HS-27A (cell line): Measurements from ENCODE around the gene NKX2-4.

Source experiments
- DNase-seq: peaks from one replicate; pipeline ENCODE4 v3.0.0-alpha.2; 2012; ENCODE audit warnings: low read depth, missing footprints

NKX2-4 gene

GRCh38 chr20:21360705-21361104 is 36.6 kb downstream of the NKX2-4 start:
- DNase-seq, result no peak

- no peak for DNase-seq
Measured at GRCh38 chr20:21358737-21359136, 38.6 kb downstream of the NKX2-4 start.

DNA sequence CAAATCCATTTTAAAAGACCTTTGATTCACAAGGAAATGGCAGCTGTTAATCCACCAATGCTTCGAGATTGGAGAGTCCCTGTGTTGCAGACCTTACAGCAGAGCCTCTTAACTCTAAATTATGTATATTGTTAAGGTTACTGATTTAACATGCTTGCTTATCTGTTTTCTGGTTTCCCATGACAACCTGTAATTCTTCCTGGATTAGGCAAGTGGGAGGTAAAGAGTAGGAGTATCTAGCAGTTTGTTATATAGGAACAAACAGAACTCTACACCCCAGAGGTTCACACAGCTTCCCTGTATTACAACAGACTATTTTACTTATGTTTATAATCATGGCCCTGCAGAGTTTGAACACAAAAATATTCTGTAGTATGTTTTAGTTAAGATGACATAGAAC is 39.5 kb downstream of the NKX2-4 start:
- no peak for DNase-seq

DNA sequence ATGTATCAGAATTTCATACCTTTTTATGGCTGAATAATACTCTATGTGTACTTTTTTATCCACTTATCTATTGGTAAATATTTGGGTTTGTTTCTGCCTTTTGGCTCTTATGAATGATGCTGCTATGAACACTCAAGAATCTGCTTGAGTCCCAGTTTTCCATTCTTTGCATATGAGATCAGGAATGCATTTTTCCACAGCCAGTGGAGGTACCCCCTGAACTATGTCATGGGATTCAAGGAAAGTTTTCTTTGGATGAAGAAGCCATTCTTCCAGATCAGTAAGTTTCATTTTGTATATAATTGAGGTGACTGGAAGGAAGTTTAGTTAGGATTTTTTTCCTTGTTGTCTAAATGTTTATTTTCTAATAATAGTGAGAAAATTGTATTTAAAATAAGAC is 40.9 kb downstream of the NKX2-4 start:
- DNase-seq, result no peak

DNA sequence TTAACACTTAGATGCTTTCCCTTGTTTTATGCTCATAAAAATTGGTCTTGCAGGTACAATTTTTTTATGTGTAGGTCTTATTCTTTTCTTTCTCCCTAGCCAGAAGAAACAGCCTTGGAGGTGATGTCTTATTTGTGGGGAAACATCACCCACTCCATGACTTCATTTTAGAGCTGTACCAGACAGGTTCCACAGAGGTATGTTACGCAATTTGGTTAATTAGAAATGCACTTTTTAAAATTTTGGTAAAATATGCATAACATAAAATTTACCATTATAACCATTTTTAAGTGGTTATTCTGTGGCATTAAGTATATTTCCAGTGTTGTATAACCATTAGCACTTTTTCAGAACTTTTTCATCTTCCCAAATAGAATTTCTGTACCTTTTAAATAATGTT is 41.3 kb downstream of the NKX2-4 start:
- DNase-seq, result no peak

DNA sequence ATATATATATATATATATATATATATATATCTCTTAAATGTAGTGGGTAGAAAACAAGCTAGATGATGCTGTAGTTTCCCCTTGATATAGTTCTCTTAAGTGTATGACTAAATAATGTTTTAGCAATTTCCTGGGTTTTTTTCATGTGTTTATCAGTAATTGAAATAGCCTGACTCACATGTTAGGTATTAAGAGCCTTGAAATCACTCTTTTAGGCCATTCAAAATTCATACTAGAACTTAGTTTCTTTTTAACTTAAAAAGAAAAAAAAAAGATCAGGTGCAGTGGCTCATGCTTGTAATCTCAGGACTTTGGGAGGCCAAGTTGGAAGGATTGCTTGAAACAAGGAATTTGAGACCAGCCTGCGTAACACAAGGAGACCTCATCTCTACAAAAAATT is 44.1 kb downstream of the NKX2-4 start:
- peak; percentile 36 for DNase-seq

- peak; percentile 19 for DNase-seq
Measured at GRCh38 chr20:21352703-21353102, 44.6 kb downstream of the NKX2-4 start.
